Prostate gland (tissue), 2 donors: Measurements from ENCODE around the gene CLIP1.
"Not testable (repeated sequence)": the region's sequence is repeated elsewhere in the genome, so short reads cannot be mapped to it uniquely, and the experiment has no call there.

Experiments used
- CTCF ChIP-seq, 4 experiments: fragments of 200-600 bp in 2 of 4; fragments of 450-650 bp in 2 of 4; sonication (generic) in 2 of 4; IDR thresholded peaks; 1 replicate in 3 of 4; 2 replicates in 1 of 4; pipeline ENCODE4 v1.5.1; 2016 to 2019; ENCODE audit warnings: antibody characterized with exemption in 4 of 4, mild to moderate bottlenecking in 2 of 4, moderate library complexity in 2 of 4
- POLR2A ChIP-seq: fragments of 450-650 bp; IDR thresholded peaks from one replicate; pipeline ENCODE4 v1.6.1; 2016; ENCODE audit warnings: antibody characterized with exemption, mild to moderate bottlenecking

- not testable (repeated sequence) for TF ChIP-seq CTCF (IDR thresholded peaks at IDR 0.05); POLR2A
Observed at GRCh38 chr12:122438822-122439221, 16.4 kb upstream of the CLIP1 start.
